Stimulated activated naive B cell treated with anti-CD40 and anti-IgM and Interleukin-4, amounts not matched to agents 10 μg/mL and 1 μg/mL and 100 μg/mL, for 72 hours (primary cell): Measurements from ENCODE around the gene GLRX2.

Experiments used
- ATAC-seq, 2 donors: fragments of 150-1000 bp; cut with Tn5 transposase; replicated peaks; 2 replicates each; pipeline ENCODE4 v1.10.0; 2021; ENCODE audit warnings: moderate library complexity in 1 of 2
- DNase-seq: peaks from one replicate; pipeline ENCODE4 v3.0.0; 2021
- H3K27ac Mint-ChIP-seq: one replicate; pipeline ENCODE4 v1.8.0; 2022; ENCODE audit warnings: mild to moderate bottlenecking, mixed read lengths
- H3K27me3 Mint-ChIP-seq, 2 donors: one replicate each; pipeline ENCODE4 v1.8.0; 2022; ENCODE audit warnings: mixed read lengths in 2 of 2
- H3K36me3 Mint-ChIP-seq, 2 donors: one replicate each; pipeline ENCODE4 v1.8.0; 2022; ENCODE audit warnings: mixed read lengths in 2 of 2, mild to moderate bottlenecking in 1 of 2
- H3K4me1 Mint-ChIP-seq, 2 donors: one replicate each; pipeline ENCODE4 v1.8.0; 2022; ENCODE audit warnings: mixed read lengths in 2 of 2, mild to moderate bottlenecking in 1 of 2
- H3K4me3 Mint-ChIP-seq, 2 donors: one replicate each; pipeline ENCODE4 v1.8.0; 2022; ENCODE audit warnings: mild to moderate bottlenecking in 2 of 2, mixed read lengths in 2 of 2, moderate library complexity in 1 of 2
- H3K9me3 Mint-ChIP-seq, 2 donors: one replicate each; pipeline ENCODE4 v1.8.0; 2022; ENCODE audit warnings: mixed read lengths in 2 of 2, mild to moderate bottlenecking in 1 of 2

The GLRX2 gene

GRCh38 chr1:193103759-193104501, 1.3 kb downstream of the GLRX2 start:
- H3K36me3 Mint-ChIP-seq, result peaks cover 3 to 4% of the 10 kb centered on the region in 2 donors
- H3K4me3 Mint-ChIP-seq, result peak overlapping the region; percentile 84 to 92
- H3K27ac Mint-ChIP-seq, result no peak overlapping the region
- H3K4me1 Mint-ChIP-seq, result peaks cover 2 to 23% of the 10 kb centered on the region in 2 donors
- DNase-seq (no peak), ATAC-seq (no peak)
- H3K27me3 Mint-ChIP-seq, result no peaks in the 10 kb centered on the region
- no peaks in the 10 kb centered on the region for H3K9me3 Mint-ChIP-seq

- Mint-ChIP-seq H3K27me3 (no peaks in the 10 kb centered on the region), H3K4me3 (no peak overlapping the region), H3K27ac (no peak overlapping the region), H3K9me3 (no peaks in the 10 kb centered on the region), H3K36me3 (peaks cover 3 to 4% of the 10 kb centered on the region in 2 donors), H3K4me1 (peaks cover 2 to 23% of the 10 kb centered on the region in 2 donors)
- DNase-seq (no peak), ATAC-seq (no peak)
Observed at GRCh38 chr1:193102662-193103061, 2.6 kb downstream of the GLRX2 start.

GRCh38 chr1:193094112-193094511, 11.1 kb downstream of the GLRX2 start:
- H3K27me3 Mint-ChIP-seq, result no peaks in the 10 kb centered on the region
- DNase-seq (no peak), ATAC-seq (no peak)
- H3K36me3 Mint-ChIP-seq, result peaks cover 10 to 22% of the 10 kb centered on the region in 2 donors
- no peaks in the 10 kb centered on the region for H3K9me3 Mint-ChIP-seq
- no peaks in the 10 kb centered on the region for H3K4me1 Mint-ChIP-seq
- H3K27ac Mint-ChIP-seq, result no peak overlapping the region
- H3K4me3 Mint-ChIP-seq, result no peak overlapping the region

- no peak overlapping the region for H3K4me3 Mint-ChIP-seq
- H3K9me3 Mint-ChIP-seq, result no peaks in the 10 kb centered on the region
- H3K27ac Mint-ChIP-seq, result no peak overlapping the region
- H3K27me3 Mint-ChIP-seq, result no peaks in the 10 kb centered on the region
- peaks cover 7 to 12% of the 10 kb centered on the region in 2 donors for H3K36me3 Mint-ChIP-seq
- no peaks in the 10 kb centered on the region for H3K4me1 Mint-ChIP-seq
- ATAC-seq, result no peak
- DNase-seq, result no peak
Observed at GRCh38 chr1:193090865-193091264, 14.3 kb downstream of the GLRX2 start.

- Mint-ChIP-seq H3K4me3 (no peak overlapping the region), H3K27me3 (no peaks in the 10 kb centered on the region), H3K27ac (no peak overlapping the region)
Observed at GRCh38 chr1:193087893-193088292, 17.3 kb downstream of the GLRX2 start.

GRCh38 chr1:193086342-193086741, 18.9 kb downstream of the GLRX2 start:
- Mint-ChIP-seq H3K27me3 (no peaks in the 10 kb centered on the region), H3K36me3 (peaks cover 12 to 15% of the 10 kb centered on the region in 2 donors), H3K4me3 (no peak overlapping the region), H3K9me3 (no peaks in the 10 kb centered on the region), H3K27ac (no peak overlapping the region), H3K4me1 (no peaks in the 10 kb centered on the region)
- ATAC-seq (no peak), DNase-seq (no peak)

More at GRCh38 chr1:193087893-193088292, 17.3 kb downstream of the GLRX2 start:
- Mint-ChIP-seq H3K36me3 (peaks cover 9 to 12% of the 10 kb centered on the region in 2 donors), H3K4me1 (no peaks in the 10 kb centered on the region), H3K9me3 (no peaks in the 10 kb centered on the region)
- DNase-seq (no peak), ATAC-seq (no peak)

- Mint-ChIP-seq H3K9me3 (no peaks in the 10 kb centered on the region), H3K36me3 (peaks cover 16 to 19% of the 10 kb centered on the region in 2 donors), H3K4me3 (no peak overlapping the region), H3K4me1 (no peaks in the 10 kb centered on the region), H3K27ac (no peak overlapping the region), H3K27me3 (no peaks in the 10 kb centered on the region)
- ATAC-seq (no peak), DNase-seq (no peak)
Observed at GRCh38 chr1:193085263-193085662, 20.0 kb downstream of the GLRX2 start.

GRCh38 chr1:193083365-193084088, 21.7 kb downstream of the GLRX2 start:
- H3K4me3 Mint-ChIP-seq, result no peak overlapping the region
- H3K27me3 Mint-ChIP-seq, result no peaks in the 10 kb centered on the region
- no peak for ATAC-seq
- H3K4me1 Mint-ChIP-seq, result no peaks in the 10 kb centered on the region
- H3K36me3 Mint-ChIP-seq, result peaks cover 24 to 32% of the 10 kb centered on the region in 2 donors
- H3K9me3 Mint-ChIP-seq, result no peaks in the 10 kb centered on the region
- no peak overlapping the region for H3K27ac Mint-ChIP-seq
- no peak for DNase-seq

GRCh38 chr1:193079187-193079586, 26.0 kb downstream of the GLRX2 start:
- Mint-ChIP-seq H3K36me3 (peaks cover 29 to 40% of the 10 kb centered on the region in 2 donors), H3K27me3 (no peaks in the 10 kb centered on the region), H3K27ac (no peak overlapping the region)

GRCh38 chr1:193077991-193078390, 27.2 kb downstream of the GLRX2 start:
- Mint-ChIP-seq H3K4me1 (peaks cover 0 to 3% of the 10 kb centered on the region in 2 donors), H3K36me3 (peaks cover 29 to 36% of the 10 kb centered on the region in 2 donors)
- no peak for DNase-seq

More at GRCh38 chr1:193079187-193079586, 26.0 kb downstream of the GLRX2 start:
- Mint-ChIP-seq H3K4me1 (peaks cover 0 to 3% of the 10 kb centered on the region in 2 donors), H3K9me3 (peaks cover 0 to 1% of the 10 kb centered on the region in 2 donors), H3K4me3 (no peak overlapping the region)
- no peak for DNase-seq
- ATAC-seq, result no peak

GRCh38 chr1:193070942-193071341, 34.3 kb downstream of the GLRX2 start:
- no peaks in the 10 kb centered on the region for H3K27me3 Mint-ChIP-seq
- no peak overlapping the region for H3K4me3 Mint-ChIP-seq
- H3K4me1 Mint-ChIP-seq, result peaks cover 14 to 33% of the 10 kb centered on the region in 2 donors
- peaks cover 10 to 11% of the 10 kb centered on the region in 2 donors for H3K36me3 Mint-ChIP-seq
- no peak overlapping the region for H3K27ac Mint-ChIP-seq
- ATAC-seq (peak in 1 of 2 donors; percentile 52), DNase-seq (no peak)
- peaks cover 0 to 2% of the 10 kb centered on the region in 2 donors for H3K9me3 Mint-ChIP-seq

More at GRCh38 chr1:193077991-193078390, 27.2 kb downstream of the GLRX2 start:
- H3K9me3 Mint-ChIP-seq, result peaks cover 0 to 1% of the 10 kb centered on the region in 2 donors
- no peak overlapping the region for H3K4me3 Mint-ChIP-seq
- no peak overlapping the region for H3K27ac Mint-ChIP-seq
- no peak for ATAC-seq
- H3K27me3 Mint-ChIP-seq, result no peaks in the 10 kb centered on the region

- H3K4me1 Mint-ChIP-seq, result peaks cover 18 to 39% of the 10 kb centered on the region in 2 donors
- ATAC-seq (no peak), DNase-seq (no peak)
- H3K9me3 Mint-ChIP-seq, result peaks cover 0 to 2% of the 10 kb centered on the region in 2 donors
- H3K27me3 Mint-ChIP-seq, result no peaks in the 10 kb centered on the region
- H3K36me3 Mint-ChIP-seq, result peaks cover 10 to 11% of the 10 kb centered on the region in 2 donors
- H3K27ac Mint-ChIP-seq, result no peak overlapping the region
- no peak overlapping the region for H3K4me3 Mint-ChIP-seq
Observed at GRCh38 chr1:193070386-193070753, 34.8 kb downstream of the GLRX2 start.

- H3K4me3 Mint-ChIP-seq, result no peak overlapping the region
- ATAC-seq, result no peak
- no peak for DNase-seq
- peaks cover 10 to 11% of the 10 kb centered on the region in 2 donors for H3K36me3 Mint-ChIP-seq
- peaks cover 0 to 2% of the 10 kb centered on the region in 2 donors for H3K9me3 Mint-ChIP-seq
- H3K4me1 Mint-ChIP-seq, result peaks cover 22 to 44% of the 10 kb centered on the region in 2 donors
- no peaks in the 10 kb centered on the region for H3K27me3 Mint-ChIP-seq
- H3K27ac Mint-ChIP-seq, result no peak overlapping the region
Observed at GRCh38 chr1:193069748-193070385, 35.3 kb downstream of the GLRX2 start.

- peaks cover 26 to 59% of the 10 kb centered on the region in 2 donors for H3K4me1 Mint-ChIP-seq
- H3K27me3 Mint-ChIP-seq, result no peaks in the 10 kb centered on the region
- H3K36me3 Mint-ChIP-seq, result peaks cover 11 to 16% of the 10 kb centered on the region in 2 donors
- DNase-seq (no peak), ATAC-seq (no peak)
- H3K4me3 Mint-ChIP-seq, result no peak overlapping the region
- H3K27ac Mint-ChIP-seq, result no peak overlapping the region
- peaks cover 0 to 2% of the 10 kb centered on the region in 2 donors for H3K9me3 Mint-ChIP-seq
Observed at GRCh38 chr1:193068013-193068412, 37.2 kb downstream of the GLRX2 start.
